ENCODE data around the gene EYS.

GRCh38 chr6:64288351-64288750 is 1418.7 kb downstream of the EYS start:
- TF ChIP-seq REST (IDR thresholded peaks at IDR 0.05; ENCODE audit: insufficient read depth in 1 of 2, low read depth in 2 of 2, low read length in 2 of 2) (no peak), SIN3A (IDR thresholded peaks at IDR 0.05; ENCODE audit: borderline replicate concordance, insufficient read depth, low read length) (no peak), POLR2AphosphoS5 (IDR thresholded peaks at IDR 0.05; ENCODE audit: low read depth, low read length) (no peak), TAF1 (IDR thresholded peaks at IDR 0.05; ENCODE audit: borderline replicate concordance, insufficient read depth, low read length) (no peak), FOXP2 (optimal IDR thresholded peaks at IDR 0.05; ENCODE audit: borderline replicate concordance, extremely low read depth, extremely low read length, insufficient read depth) (no peak)
